Measurements from ENCODE around the gene SYNGR3.

Gene SYNGR3

GRCh38 chr16:1984347-1985225 lies 5.2 kb upstream of the SYNGR3 start:
- no peak for TF ChIP-seq CTCF (conservative IDR thresholded peaks at IDR 0.05; ENCODE audit: low read depth, low read length)
- DNase-seq (ENCODE audit: low read depth) = no peak
- H3K4me3 ChIP-seq (ENCODE audit: low read depth, low read length) = peak overlapping the region; percentile 67

GRCh38 chr16:1985466-1986150 lies 4.2 kb upstream of the SYNGR3 start:
- H3K4me3 ChIP-seq (ENCODE audit: low read depth, low read length) = no peak overlapping the region
- DNase-seq (ENCODE audit: low read depth) = no peak
- TF ChIP-seq CTCF (conservative IDR thresholded peaks at IDR 0.05; ENCODE audit: low read depth, low read length) = no peak

GRCh38 chr16:1987198-1987597 lies 2.6 kb upstream of the SYNGR3 start:
- TF ChIP-seq CTCF (conservative IDR thresholded peaks at IDR 0.05; ENCODE audit: low read depth, low read length) = no peak
- no peak overlapping the region for H3K4me3 ChIP-seq (ENCODE audit: low read depth, low read length)
- DNase-seq (ENCODE audit: low read depth) = no peak

GRCh38 chr16:1990101-1990350 lies 256 bp downstream of the SYNGR3 start:
- TF ChIP-seq CTCF (conservative IDR thresholded peaks at IDR 0.05; ENCODE audit: low read depth, low read length) = no peak
- H3K4me3 ChIP-seq (ENCODE audit: low read depth, low read length) = no peak overlapping the region
- no peak for DNase-seq (ENCODE audit: low read depth)

DNA sequence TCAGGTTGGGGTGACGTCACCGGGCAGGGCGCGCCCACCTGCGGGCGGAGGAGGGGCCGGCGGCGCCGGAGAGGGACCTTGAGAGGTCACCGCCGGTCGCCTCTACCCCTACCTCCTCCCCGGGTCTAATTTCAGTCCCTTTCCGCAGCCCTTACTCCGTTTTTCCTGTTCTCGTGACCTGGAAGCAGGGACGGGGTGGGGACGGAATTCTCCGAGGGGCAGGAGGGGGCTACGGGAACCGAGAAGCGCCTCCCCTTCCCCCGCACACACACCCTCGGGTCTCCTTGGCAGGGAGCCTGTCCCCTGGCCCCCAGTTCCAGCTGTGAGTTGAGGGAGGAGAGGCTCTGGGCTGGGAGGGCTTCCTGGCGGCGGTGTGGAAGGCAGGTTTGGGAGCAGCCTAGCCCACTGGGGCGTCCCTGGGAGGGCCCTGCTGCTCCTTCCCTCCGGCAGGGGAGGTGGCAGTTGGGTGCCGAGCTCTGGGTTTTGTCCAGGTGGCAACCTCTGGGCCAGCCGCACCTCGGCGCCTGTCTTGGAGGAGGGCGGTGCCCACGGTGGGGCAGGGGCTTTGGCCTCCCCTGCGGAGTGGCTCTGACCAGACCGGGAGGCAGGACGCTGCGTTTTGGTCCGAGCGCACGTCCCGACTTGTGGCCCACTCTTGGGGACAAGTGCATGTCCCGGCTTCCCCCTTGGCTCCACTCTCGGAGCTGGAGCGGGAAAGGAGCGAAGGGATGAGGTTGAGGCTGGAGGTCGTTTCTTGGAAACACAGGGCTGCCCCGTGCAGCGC lies 773 bp downstream of the SYNGR3 start:
- TF ChIP-seq CTCF (conservative IDR thresholded peaks at IDR 0.05; ENCODE audit: low read depth, low read length) = no peak
- H3K4me3 ChIP-seq (ENCODE audit: low read depth, low read length) = no peak overlapping the region
- DNase-seq (ENCODE audit: low read depth) = no peak

DNA sequence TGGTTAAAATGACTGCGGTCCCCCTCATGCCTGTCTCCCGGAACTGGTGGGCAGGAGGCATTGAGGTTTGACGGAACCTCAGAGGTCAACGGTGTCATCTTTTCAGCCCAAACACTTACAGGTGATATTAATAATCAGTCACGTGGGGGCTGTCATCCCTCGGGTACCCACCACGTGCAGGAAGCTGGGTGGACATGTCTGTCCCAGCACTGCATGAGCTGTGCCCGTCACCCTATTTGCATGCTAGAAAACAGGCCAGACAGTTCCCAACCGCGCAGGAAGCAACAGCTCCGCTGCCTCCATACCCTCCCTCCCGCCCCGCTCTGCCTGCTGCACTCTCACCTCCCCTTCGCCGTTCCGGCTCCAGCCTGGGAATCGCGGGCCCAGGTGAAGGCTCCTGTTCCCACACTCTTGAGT lies 1.4 kb downstream of the SYNGR3 start:
- TF ChIP-seq CTCF (conservative IDR thresholded peaks at IDR 0.05; ENCODE audit: low read depth, low read length) = no peak
- no peak overlapping the region for H3K4me3 ChIP-seq (ENCODE audit: low read depth, low read length)
- no peak for DNase-seq (ENCODE audit: low read depth)
